ENCODE results near the gene TESK2.

The TESK2 gene

GRCh38 chr1:45430490-45430889, 60.5 kb downstream of the TESK2 start:
- no peak for TF ChIP-seq CTCF (conservative IDR thresholded peaks at IDR 0.05; ENCODE audit: low read depth, low read length)
- Histone ChIP-seq H3K4me3 (IDR thresholded peaks at IDR 0.05; ENCODE audit: insufficient read depth, low read depth, low read length) (no peak overlapping the region), H3K4me2 (no peak overlapping the region), H2AFZ (ENCODE audit: low read depth) (no peak overlapping the region), H4K20me1 (ENCODE audit: insufficient read depth) (no peaks in the 10 kb centered on the region), H3K27me3 (ENCODE audit: insufficient read depth, low read depth) (no peaks in the 10 kb centered on the region), H3K27ac (no peak overlapping the region), H3K9ac (no peak overlapping the region), H3K79me2 (ENCODE audit: insufficient read depth, low read depth) (no peaks in the 10 kb centered on the region), H3K4me1 (ENCODE audit: low read depth, poor library complexity, severe bottlenecking) (no peaks in the 10 kb centered on the region), H3K36me3 (ENCODE audit: insufficient read depth) (no peaks in the 10 kb centered on the region)

- Histone ChIP-seq H3K27ac (no peak overlapping the region), H3K36me3 (ENCODE audit: insufficient read depth) (no peaks in the 10 kb centered on the region), H4K20me1 (ENCODE audit: insufficient read depth) (no peaks in the 10 kb centered on the region), H3K4me2 (no peak overlapping the region), H3K79me2 (ENCODE audit: insufficient read depth, low read depth) (no peaks in the 10 kb centered on the region), H3K4me1 (ENCODE audit: low read depth, poor library complexity, severe bottlenecking) (no peaks in the 10 kb centered on the region), H3K4me3 (IDR thresholded peaks at IDR 0.05; ENCODE audit: insufficient read depth, low read depth, low read length) (no peak overlapping the region), H2AFZ (ENCODE audit: low read depth) (no peak overlapping the region), H3K27me3 (ENCODE audit: insufficient read depth, low read depth) (no peaks in the 10 kb centered on the region), H3K9ac (no peak overlapping the region)
- TF ChIP-seq CTCF (conservative IDR thresholded peaks at IDR 0.05; ENCODE audit: low read depth, low read length): no peak
Measured at GRCh38 chr1:45429561-45430159, 61.3 kb downstream of the TESK2 start.

- Histone ChIP-seq H3K27ac (no peak overlapping the region), H3K4me2 (no peak overlapping the region)
- no peak for TF ChIP-seq CTCF (conservative IDR thresholded peaks at IDR 0.05; ENCODE audit: low read depth, low read length)
Measured at GRCh38 chr1:45423906-45424678, 66.9 kb downstream of the TESK2 start.

GRCh38 chr1:45421935-45422334, 69.0 kb downstream of the TESK2 start:
- Histone ChIP-seq H3K27me3 (ENCODE audit: insufficient read depth, low read depth) (no peaks in the 10 kb centered on the region), H2AFZ (ENCODE audit: low read depth) (no peak overlapping the region), H3K27ac (no peak overlapping the region), H3K9ac (no peak overlapping the region), H4K20me1 (ENCODE audit: insufficient read depth) (no peaks in the 10 kb centered on the region), H3K36me3 (ENCODE audit: insufficient read depth) (no peaks in the 10 kb centered on the region), H3K4me3 (IDR thresholded peaks at IDR 0.05; ENCODE audit: insufficient read depth, low read depth, low read length) (no peak overlapping the region), H3K79me2 (ENCODE audit: insufficient read depth, low read depth) (no peaks in the 10 kb centered on the region), H3K4me2 (no peak overlapping the region), H3K4me1 (ENCODE audit: low read depth, poor library complexity, severe bottlenecking) (no peaks in the 10 kb centered on the region)
- no peak for TF ChIP-seq CTCF (conservative IDR thresholded peaks at IDR 0.05; ENCODE audit: low read depth, low read length)

More at GRCh38 chr1:45423906-45424678, 66.9 kb downstream of the TESK2 start:
- Histone ChIP-seq H3K4me3 (IDR thresholded peaks at IDR 0.05; ENCODE audit: insufficient read depth, low read depth, low read length) (no peak overlapping the region), H4K20me1 (ENCODE audit: insufficient read depth) (no peaks in the 10 kb centered on the region), H3K9ac (no peak overlapping the region), H2AFZ (ENCODE audit: low read depth) (no peak overlapping the region), H3K4me1 (ENCODE audit: low read depth, poor library complexity, severe bottlenecking) (no peaks in the 10 kb centered on the region), H3K79me2 (ENCODE audit: insufficient read depth, low read depth) (no peaks in the 10 kb centered on the region), H3K27me3 (ENCODE audit: insufficient read depth, low read depth) (no peaks in the 10 kb centered on the region), H3K36me3 (ENCODE audit: insufficient read depth) (no peaks in the 10 kb centered on the region)
